ENCODE results near the gene RGL2.

DNA sequence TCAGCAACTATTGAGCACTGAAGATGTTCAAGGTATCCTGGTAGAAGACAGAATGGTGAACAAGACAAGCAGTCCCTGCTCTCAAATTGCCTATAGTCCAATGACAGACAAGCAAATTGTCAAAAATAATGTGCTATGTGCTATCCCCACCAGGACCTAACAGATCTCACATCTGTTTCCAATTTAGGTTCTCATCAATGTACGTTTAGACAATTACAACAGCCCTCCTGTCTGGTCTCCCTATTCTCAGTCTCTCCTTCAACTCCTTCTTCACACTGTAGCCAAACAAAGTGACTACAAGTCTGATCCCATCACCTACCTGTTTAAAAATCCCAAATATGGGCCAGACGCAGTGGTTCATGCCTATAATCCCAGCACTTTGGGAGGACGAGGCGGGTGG, 7.6 kb upstream of the RGL2 start:
- TF ChIP-seq, protein P1, sequence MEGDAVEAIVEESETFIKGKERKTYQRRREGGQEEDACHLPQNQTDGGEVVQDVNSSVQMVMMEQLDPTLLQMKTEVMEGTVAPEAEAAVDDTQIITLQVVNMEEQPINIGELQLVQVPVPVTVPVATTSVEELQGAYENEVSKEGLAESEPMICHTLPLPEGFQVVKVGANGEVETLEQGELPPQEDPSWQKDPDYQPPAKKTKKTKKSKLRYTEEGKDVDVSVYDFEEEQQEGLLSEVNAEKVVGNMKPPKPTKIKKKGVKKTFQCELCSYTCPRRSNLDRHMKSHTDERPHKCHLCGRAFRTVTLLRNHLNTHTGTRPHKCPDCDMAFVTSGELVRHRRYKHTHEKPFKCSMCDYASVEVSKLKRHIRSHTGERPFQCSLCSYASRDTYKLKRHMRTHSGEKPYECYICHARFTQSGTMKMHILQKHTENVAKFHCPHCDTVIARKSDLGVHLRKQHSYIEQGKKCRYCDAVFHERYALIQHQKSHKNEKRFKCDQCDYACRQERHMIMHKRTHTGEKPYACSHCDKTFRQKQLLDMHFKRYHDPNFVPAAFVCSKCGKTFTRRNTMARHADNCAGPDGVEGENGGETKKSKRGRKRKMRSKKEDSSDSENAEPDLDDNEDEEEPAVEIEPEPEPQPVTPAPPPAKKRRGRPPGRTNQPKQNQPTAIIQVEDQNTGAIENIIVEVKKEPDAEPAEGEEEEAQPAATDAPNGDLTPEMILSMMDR (IDR thresholded peaks at IDR 0.05 in 2 of 3, conservative IDR thresholded peaks at IDR 0.05 in 1 of 3; ENCODE audit: control insufficient read depth in 2 of 3, extremely low read depth in 1 of 3, insufficient read depth in 1 of 3, low read depth in 3 of 3, low read length in 3 of 3): no peak
- TF ChIP-seq MXI1 (IDR thresholded peaks at IDR 0.05; ENCODE audit: low read depth, low read length) (no peak), EZH2 (IDR thresholded peaks at IDR 0.05; ENCODE audit: borderline replicate concordance, control insufficient read depth, low read depth, low read length) (no peak), RFX5 (IDR thresholded peaks at IDR 0.05; ENCODE audit: low read depth, low read length) (no peak)
- TF ChIP-seq, protein P2, sequence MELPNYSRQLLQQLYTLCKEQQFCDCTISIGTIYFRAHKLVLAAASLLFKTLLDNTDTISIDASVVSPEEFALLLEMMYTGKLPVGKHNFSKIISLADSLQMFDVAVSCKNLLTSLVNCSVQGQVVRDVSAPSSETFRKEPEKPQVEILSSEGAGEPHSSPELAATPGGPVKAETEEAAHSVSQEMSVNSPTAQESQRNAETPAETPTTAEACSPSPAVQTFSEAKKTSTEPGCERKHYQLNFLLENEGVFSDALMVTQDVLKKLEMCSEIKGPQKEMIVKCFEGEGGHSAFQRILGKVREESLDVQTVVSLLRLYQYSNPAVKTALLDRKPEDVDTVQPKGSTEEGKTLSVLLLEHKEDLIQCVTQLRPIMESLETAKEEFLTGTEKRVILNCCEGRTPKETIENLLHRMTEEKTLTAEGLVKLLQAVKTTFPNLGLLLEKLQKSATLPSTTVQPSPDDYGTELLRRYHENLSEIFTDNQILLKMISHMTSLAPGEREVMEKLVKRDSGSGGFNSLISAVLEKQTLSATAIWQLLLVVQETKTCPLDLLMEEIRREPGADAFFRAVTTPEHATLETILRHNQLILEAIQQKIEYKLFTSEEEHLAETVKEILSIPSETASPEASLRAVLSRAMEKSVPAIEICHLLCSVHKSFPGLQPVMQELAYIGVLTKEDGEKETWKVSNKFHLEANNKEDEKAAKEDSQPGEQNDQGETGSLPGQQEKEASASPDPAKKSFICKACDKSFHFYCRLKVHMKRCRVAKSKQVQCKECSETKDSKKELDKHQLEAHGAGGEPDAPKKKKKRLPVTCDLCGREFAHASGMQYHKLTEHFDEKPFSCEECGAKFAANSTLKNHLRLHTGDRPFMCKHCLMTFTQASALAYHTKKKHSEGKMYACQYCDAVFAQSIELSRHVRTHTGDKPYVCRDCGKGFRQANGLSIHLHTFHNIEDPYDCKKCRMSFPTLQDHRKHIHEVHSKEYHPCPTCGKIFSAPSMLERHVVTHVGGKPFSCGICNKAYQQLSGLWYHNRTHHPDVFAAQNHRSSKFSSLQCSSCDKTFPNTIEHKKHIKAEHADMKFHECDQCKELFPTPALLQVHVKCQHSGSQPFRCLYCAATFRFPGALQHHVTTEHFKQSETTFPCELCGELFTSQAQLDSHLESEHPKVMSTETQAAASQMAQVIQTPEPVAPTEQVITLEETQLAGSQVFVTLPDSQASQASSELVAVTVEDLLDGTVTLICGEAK (IDR thresholded peaks at IDR 0.05; ENCODE audit: borderline replicate concordance): no peak
- TF ChIP-seq, protein P3, sequence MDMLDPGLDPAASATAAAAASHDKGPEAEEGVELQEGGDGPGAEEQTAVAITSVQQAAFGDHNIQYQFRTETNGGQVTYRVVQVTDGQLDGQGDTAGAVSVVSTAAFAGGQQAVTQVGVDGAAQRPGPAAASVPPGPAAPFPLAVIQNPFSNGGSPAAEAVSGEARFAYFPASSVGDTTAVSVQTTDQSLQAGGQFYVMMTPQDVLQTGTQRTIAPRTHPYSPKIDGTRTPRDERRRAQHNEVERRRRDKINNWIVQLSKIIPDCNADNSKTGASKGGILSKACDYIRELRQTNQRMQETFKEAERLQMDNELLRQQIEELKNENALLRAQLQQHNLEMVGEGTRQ (IDR thresholded peaks at IDR 0.05; ENCODE audit: borderline replicate concordance, low read depth, low read length): no peak
